Transverse colon (tissue), 1 donor: Measurements from ENCODE around the gene TNRC6C.

Experiments
- EP300 ChIP-seq: sonication (generic); formaldehyde crosslinking; IDR thresholded peaks from one replicate; pipeline ENCODE4 v1.6.1; 2017; ENCODE audit warnings: antibody characterized with exemption, low read depth
- POLR2A ChIP-seq: fragments of 450-650 bp; IDR thresholded peaks from one replicate; pipeline ENCODE4 v1.6.1; 2016; ENCODE audit warnings: antibody characterized with exemption, mild to moderate bottlenecking, moderate library complexity

DNA sequence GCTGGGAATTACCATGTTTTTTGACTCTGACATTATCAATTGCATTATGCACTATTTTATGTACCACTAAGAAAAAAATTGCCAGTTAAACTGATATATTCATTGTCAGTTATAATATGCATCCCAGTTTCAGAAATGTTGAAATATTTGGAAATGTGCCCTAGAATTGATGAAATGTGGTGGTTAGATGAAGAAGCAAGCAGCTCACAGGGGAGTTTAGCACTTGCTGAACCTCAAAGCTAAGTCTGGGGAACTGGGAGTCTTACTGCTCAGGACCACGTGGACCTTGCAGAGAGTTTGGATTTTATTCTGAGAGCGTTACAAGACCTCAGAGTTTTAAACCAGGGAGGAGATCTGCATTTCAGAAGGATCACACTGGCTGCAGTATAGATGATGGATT lies 67.9 kb downstream of the TNRC6C start:
- no peak for TF ChIP-seq POLR2A
- TF ChIP-seq EP300, result no peak
